Gastroesophageal sphincter (tissue), 4 donors: ENCODE measurements around the gene ZNF554. TPM values are rescaled to one million over a fixed set of nuclear protein-coding genes. Genes with fewer than 3 reads are reported as not detected.

Source experiments
- ATAC-seq: fragments of 150-250 bp; one replicate; pipeline ENCODE4 v1.9.1; 2016; ENCODE audit warnings: mild to moderate bottlenecking, moderate library complexity
- H3K27ac ChIP-seq, 4 donors: fragments of 200-600 bp; sonication (generic) in 3 of 4; 1 replicate in 3 of 4; 2 replicates in 1 of 4; pipeline ENCODE4 v1.5.1; 2016 to 2019
- H3K27me3 ChIP-seq: fragments of 200-600 bp; sonication (generic); one replicate; pipeline ENCODE4 v1.5.1; 2019
- H3K36me3 ChIP-seq, 2 donors: fragments of 200-600 bp; sonication (generic); one replicate each; pipeline ENCODE4 v1.5.1; 2019; ENCODE audit warnings: control low read depth in 1 of 2
- H3K4me1 ChIP-seq, 3 donors: fragments of 200-600 bp; sonication (generic); 1 replicate in 2 of 3; 2 replicates in 1 of 3; pipeline ENCODE4 v1.5.1; 2016 to 2019; ENCODE audit warnings: control low read depth in 2 of 3
- H3K4me3 ChIP-seq, 2 donors: fragments of 200-600 bp; sonication (generic); one replicate each; pipeline ENCODE4 v1.5.1; 2019; ENCODE audit warnings: mild to moderate bottlenecking in 1 of 2, moderate library complexity in 1 of 2
- H3K9me3 ChIP-seq, 3 donors: fragments of 200-600 bp; sonication (generic); one replicate each; pipeline ENCODE4 v1.5.1; 2017 to 2019; ENCODE audit warnings: control low read depth in 2 of 3
- EP300 ChIP-seq: sonication (generic); formaldehyde crosslinking; IDR thresholded peaks from one replicate; pipeline ENCODE4 v1.6.1; 2017; ENCODE audit warnings: antibody characterized with exemption, mild to moderate bottlenecking
- POLR2A ChIP-seq, 2 donors: fragments of 450-650 bp; IDR thresholded peaks; one replicate each; pipeline ENCODE4 v1.6.1; 2017; ENCODE audit warnings: antibody characterized with exemption in 2 of 2, mild to moderate bottlenecking in 2 of 2, moderate library complexity in 1 of 2
- POLR2AphosphoS5 ChIP-seq: sonication (generic); formaldehyde crosslinking; IDR thresholded peaks from one replicate; pipeline ENCODE4 v1.6.1; 2017; ENCODE audit warnings: antibody characterized with exemption
- WGBS, 2 donors: methylation state at CpG; one replicate each; pipeline ENCODE4 v1.1.5; 2018; ENCODE audit warnings: low coverage in 1 of 2; 5-methylcytosine and 5-hydroxymethylcytosine counted together
- total RNA-seq, 4 donors: library from RNA; depleted of rRNA; stranded (reverse); fragments of >200 nt; gene quantifications; one replicate each; pipeline ENCODE4 v1.1.0, GENCODE V29; 2016
- TF ChIP-seq, protein P1 (sequence below), 4 experiments: fragments of 200-600 bp in 2 of 4; fragments of 450-650 bp in 2 of 4; sonication (generic) in 1 of 4; IDR thresholded peaks; one replicate each; pipeline ENCODE4 v1.5.1; 2017 to 2019; ENCODE audit warnings: antibody characterized with exemption in 4 of 4, mild to moderate bottlenecking in 2 of 4, moderate library complexity in 2 of 4

Gene ZNF554
- total RNA-seq, 4 donors from 2014 or later, result 3.5 to 7.8 (median 5.5) TPM

DNA sequence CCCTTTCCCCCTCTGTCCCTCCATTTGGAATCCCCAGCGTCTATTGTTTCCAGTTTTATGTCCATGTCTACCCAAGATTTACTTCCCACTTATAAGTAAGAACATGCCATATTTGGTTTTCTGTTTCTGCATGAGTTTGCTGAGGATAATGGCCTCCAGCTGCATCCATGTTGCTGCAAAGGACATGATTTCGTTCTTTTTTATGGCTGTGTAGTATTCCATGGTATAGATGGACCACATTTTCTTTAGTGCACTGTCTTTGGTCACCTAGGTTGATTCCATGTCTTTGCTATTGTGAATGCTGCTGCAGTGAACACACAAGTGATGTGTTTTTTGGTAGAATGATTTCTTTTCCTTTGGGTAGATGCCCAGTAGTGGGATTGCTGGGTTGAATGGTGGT, 25.4 kb downstream of the ZNF554 start:
- Histone ChIP-seq H3K4me3 (no peak overlapping the region), H3K4me1 (peaks cover 0 to 27% (median 9%) of the 10 kb centered on the region in 3 donors), H3K27me3 (no peaks in the 10 kb centered on the region), H3K9me3 (peaks cover 0 to 40% (median 0%) of the 10 kb centered on the region in 3 donors), H3K36me3 (peaks cover 0 to 40% of the 10 kb centered on the region in 2 donors), H3K27ac (no peak overlapping the region)
- WGBS, 2 donors, result 86 to 94% methylated on average over 2 of the region's 2 CpGs
- ATAC-seq, result no peak
- TF ChIP-seq EP300 (no peak), POLR2AphosphoS5 (no peak), POLR2A (IDR thresholded peaks at IDR 0.05) (no peak)
- TF ChIP-seq, protein P1, sequence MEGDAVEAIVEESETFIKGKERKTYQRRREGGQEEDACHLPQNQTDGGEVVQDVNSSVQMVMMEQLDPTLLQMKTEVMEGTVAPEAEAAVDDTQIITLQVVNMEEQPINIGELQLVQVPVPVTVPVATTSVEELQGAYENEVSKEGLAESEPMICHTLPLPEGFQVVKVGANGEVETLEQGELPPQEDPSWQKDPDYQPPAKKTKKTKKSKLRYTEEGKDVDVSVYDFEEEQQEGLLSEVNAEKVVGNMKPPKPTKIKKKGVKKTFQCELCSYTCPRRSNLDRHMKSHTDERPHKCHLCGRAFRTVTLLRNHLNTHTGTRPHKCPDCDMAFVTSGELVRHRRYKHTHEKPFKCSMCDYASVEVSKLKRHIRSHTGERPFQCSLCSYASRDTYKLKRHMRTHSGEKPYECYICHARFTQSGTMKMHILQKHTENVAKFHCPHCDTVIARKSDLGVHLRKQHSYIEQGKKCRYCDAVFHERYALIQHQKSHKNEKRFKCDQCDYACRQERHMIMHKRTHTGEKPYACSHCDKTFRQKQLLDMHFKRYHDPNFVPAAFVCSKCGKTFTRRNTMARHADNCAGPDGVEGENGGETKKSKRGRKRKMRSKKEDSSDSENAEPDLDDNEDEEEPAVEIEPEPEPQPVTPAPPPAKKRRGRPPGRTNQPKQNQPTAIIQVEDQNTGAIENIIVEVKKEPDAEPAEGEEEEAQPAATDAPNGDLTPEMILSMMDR (IDR thresholded peaks at IDR 0.05), result no peak

DNA sequence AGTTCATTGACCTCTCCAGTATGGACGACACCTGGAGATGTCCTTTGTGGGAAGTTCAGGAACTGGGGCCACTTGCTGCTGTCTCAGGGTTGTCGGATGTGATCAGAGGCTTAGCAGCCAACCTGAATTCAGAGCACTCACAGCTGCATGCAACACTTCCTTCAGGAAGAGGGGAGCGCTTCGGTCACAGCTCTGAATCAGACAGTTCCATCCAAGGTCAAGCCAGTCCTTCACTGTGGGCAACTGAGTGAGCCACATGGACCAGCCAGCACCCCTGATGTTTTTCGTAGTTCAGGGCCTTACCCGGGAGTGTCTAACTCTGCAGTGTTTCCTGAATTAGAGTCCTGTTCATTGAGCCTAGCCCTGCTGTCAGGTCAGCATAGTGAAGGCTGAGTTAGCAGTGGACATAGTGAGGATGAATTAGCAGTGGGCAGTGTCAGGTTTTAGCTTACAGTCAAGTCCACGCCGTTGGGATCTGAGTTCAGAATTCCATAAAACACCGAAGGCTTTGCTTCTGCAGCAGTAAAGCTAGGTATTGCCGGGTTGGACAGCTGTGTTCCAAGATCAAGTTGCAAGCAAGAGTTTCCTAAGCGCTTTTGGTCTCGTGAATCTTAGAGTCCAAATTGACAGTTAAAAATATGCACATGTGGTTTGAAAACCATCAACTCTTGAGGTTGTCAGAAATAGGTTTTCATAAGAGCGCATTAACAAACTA, 26.7 kb downstream of the ZNF554 start:
- ATAC-seq, result no peak
- Histone ChIP-seq H3K4me1 (peaks cover 0 to 20% (median 9%) of the 10 kb centered on the region in 3 donors), H3K4me3 (no peak overlapping the region), H3K27me3 (no peaks in the 10 kb centered on the region), H3K36me3 (peaks cover 7 to 52% of the 10 kb centered on the region in 2 donors), H3K9me3 (peaks cover 0 to 53% (median 0%) of the 10 kb centered on the region in 3 donors), H3K27ac (no peak overlapping the region)
- TF ChIP-seq, protein P1 (IDR thresholded peaks at IDR 0.05), result no peak
- TF ChIP-seq POLR2AphosphoS5 (no peak), POLR2A (IDR thresholded peaks at IDR 0.05) (no peak), EP300 (no peak)
- WGBS, 2 donors, result 67 to 90% methylated on average over 3 to 8 of the region's 13 CpGs

DNA sequence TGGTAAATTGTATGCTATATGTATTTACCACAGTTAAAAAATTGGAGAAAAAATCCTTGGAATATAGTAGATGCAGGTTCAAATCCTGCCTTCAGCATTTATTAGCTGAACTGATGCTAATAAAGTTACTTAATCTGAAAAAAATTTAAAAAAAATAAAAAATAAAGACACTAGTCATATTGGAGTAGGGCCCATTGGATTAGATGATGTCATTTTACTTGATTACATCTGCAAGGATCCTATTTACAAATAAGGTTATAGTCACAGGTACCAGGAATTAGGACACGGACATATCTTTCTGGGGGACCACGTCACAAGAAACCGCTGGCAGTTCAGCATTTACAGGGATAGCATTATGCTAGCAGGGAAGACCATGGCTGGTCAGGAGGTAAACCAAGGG, 27.8 kb downstream of the ZNF554 start:
- no peak for TF ChIP-seq POLR2A (IDR thresholded peaks at IDR 0.05)
- TF ChIP-seq, protein P1 (IDR thresholded peaks at IDR 0.05), result no peak
- no peak for TF ChIP-seq EP300
- no peak for TF ChIP-seq POLR2AphosphoS5
- H3K27me3 ChIP-seq, result no peaks in the 10 kb centered on the region
- H3K4me1 ChIP-seq, result peaks cover 0 to 12% (median 3%) of the 10 kb centered on the region in 3 donors
- WGBS, 2 donors, result 88 to 100% methylated on average over 3 of the region's 3 CpGs
- no peak overlapping the region for H3K27ac ChIP-seq
- peaks cover 0 to 64% (median 0%) of the 10 kb centered on the region in 3 donors for H3K9me3 ChIP-seq
- peaks cover 17 to 64% of the 10 kb centered on the region in 2 donors for H3K36me3 ChIP-seq
- H3K4me3 ChIP-seq, result no peak overlapping the region
- ATAC-seq, result no peak

DNA sequence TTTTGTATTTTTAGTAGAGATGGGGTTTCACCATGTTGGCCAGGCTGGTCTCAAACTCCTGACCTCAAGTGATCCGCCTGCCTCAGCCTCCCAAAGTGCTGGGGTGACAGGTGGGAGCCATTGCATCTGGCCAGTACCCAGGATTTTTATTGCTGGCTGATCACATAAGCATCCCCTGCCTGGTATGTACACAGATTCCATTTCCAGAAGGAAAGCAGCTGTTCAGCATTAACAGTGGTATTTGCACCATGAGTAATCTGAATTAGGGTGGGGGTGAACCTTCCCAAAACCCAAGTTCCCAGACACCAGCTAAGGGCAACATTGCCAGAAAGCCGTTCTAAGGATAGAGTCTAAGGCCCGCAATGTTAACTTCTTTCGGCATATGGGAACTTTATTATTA, 28.9 kb downstream of the ZNF554 start:
- peaks cover 22 to 75% of the 10 kb centered on the region in 2 donors for H3K36me3 ChIP-seq
- WGBS, 2 donors, result 76 to 84% methylated on average over 3 to 4 of the region's 4 CpGs

More for the DNA sequence above, 28.9 kb downstream of the ZNF554 start:
- TF ChIP-seq POLR2A (IDR thresholded peaks at IDR 0.05), result no peak
- TF ChIP-seq, protein P1 (IDR thresholded peaks at IDR 0.05), result no peak
- no peak for TF ChIP-seq POLR2AphosphoS5
- no peak for TF ChIP-seq EP300
- Histone ChIP-seq H3K9me3 (peaks cover 0 to 75% (median 2%) of the 10 kb centered on the region in 3 donors), H3K27me3 (no peaks in the 10 kb centered on the region), H3K4me1 (peaks cover 0 to 1% (median 0%) of the 10 kb centered on the region in 3 donors), H3K27ac (no peak overlapping the region), H3K4me3 (no peak overlapping the region)
- no peak for ATAC-seq
